Left ventricle myocardium inferior (tissue), 1 donor: ENCODE data around the gene LHFPL5. TPM values are rescaled to one million over a fixed set of nuclear protein-coding genes. Genes with fewer than 3 reads are reported as not detected.

Source experiments
- DNase-seq: peaks from one replicate; pipeline ENCODE4 v3.0.0-alpha.2; 2020
- H3K27ac ChIP-seq: fragments of 200-600 bp; replicated peaks from 2 replicates; pipeline ENCODE4 v1.8.0; 2021
- H3K27me3 ChIP-seq: fragments of 200-600 bp; 2 replicates; pipeline ENCODE4 v1.8.0; 2021; ENCODE audit warnings: low read depth
- H3K36me3 ChIP-seq: fragments of 200-600 bp; 2 replicates; pipeline ENCODE4 v1.8.0; 2021
- H3K4me1 ChIP-seq: fragments of 200-600 bp; 2 replicates; pipeline ENCODE4 v1.8.0; 2021
- H3K4me3 ChIP-seq: fragments of 200-600 bp; 2 replicates; pipeline ENCODE4 v1.8.0; 2021; ENCODE audit warnings: mild to moderate bottlenecking, moderate library complexity
- H3K9me3 ChIP-seq: fragments of 200-600 bp; replicated peaks from 2 replicates; pipeline ENCODE4 v1.8.0; 2021
- CTCF ChIP-seq: fragments of 200-600 bp; IDR thresholded peaks from 2 replicates; pipeline ENCODE4 v1.8.0; 2021; ENCODE audit warnings: antibody characterized with exemption, mild to moderate bottlenecking, borderline replicate concordance
- intact Hi-C: fragments of 100-400 bp; cut with micrococcal nuclease; formaldehyde crosslinking; loops from one replicate; pipeline ENCODE4 v1.11.0; 2022
- total RNA-seq: library from RNA; stranded (reverse); fragmentation: NEBNext Ultra II Directional; extraction: Animal tissue kit (Norgen Biotek cat#: 25700); gene quantifications from one replicate; pipeline ENCODE4 v1.2.1, GENCODE V29; 2021
- donor health status: DM: no; HTN: yes; CAD: no; lungs with severe emphysema.

Gene LHFPL5
- total RNA-seq, 1 donor from 2014 or later, result not detected

- TF ChIP-seq CTCF, result no peak
- intact Hi-C loops, result no loop called here
- H3K4me3 ChIP-seq, result no peak overlapping the region
- no peaks in the 10 kb centered on the region for H3K9me3 ChIP-seq
- peaks cover 89% of the 10 kb centered on the region for H3K27me3 ChIP-seq
- no peak overlapping the region for H3K27ac ChIP-seq
- no peak for DNase-seq
- peaks cover 8% of the 10 kb centered on the region for H3K4me1 ChIP-seq
- no peaks in the 10 kb centered on the region for H3K36me3 ChIP-seq
Measured at GRCh38 chr6:35778437-35778836, 26.7 kb upstream of the LHFPL5 start.

- DNase-seq, result no peak
- no peaks in the 10 kb centered on the region for H3K36me3 ChIP-seq
- H3K4me3 ChIP-seq, result no peak within 1 kb of the TSS
- H3K9me3 ChIP-seq, result no peaks in the 10 kb centered on the region
- no peak within 1 kb of the TSS for H3K27ac ChIP-seq
- intact Hi-C loops, result no loop called here
- peaks cover 8% of the 10 kb centered on the region for H3K4me1 ChIP-seq
- no peak for TF ChIP-seq CTCF
- H3K27me3 ChIP-seq, result peaks cover 88% of the 10 kb centered on the region
Measured at GRCh38 chr6:35780719-35781118, 24.4 kb upstream of the LHFPL5 start, which contains the start of gene CLPSL1. Gene CLPSL1, plus strand, starts transcription at chr6:35781019. Its CDS starts 92 bp downstream, at chr6:35781111.

- intact Hi-C loops, result no loop called here
- Histone ChIP-seq H3K27ac (no peak overlapping the region), H3K27me3 (peaks cover 88% of the 10 kb centered on the region), H3K36me3 (no peaks in the 10 kb centered on the region), H3K9me3 (no peaks in the 10 kb centered on the region), H3K4me3 (no peak overlapping the region), H3K4me1 (peaks cover 6% of the 10 kb centered on the region)
- no peak for TF ChIP-seq CTCF
- no peak for DNase-seq
Measured at GRCh38 chr6:35781290-35781689, 23.9 kb upstream of the LHFPL5 start.

- Histone ChIP-seq H3K4me1 (no peaks in the 10 kb centered on the region), H3K36me3 (no peaks in the 10 kb centered on the region), H3K27me3 (peaks cover 88% of the 10 kb centered on the region), H3K27ac (no peak overlapping the region), H3K4me3 (no peak overlapping the region), H3K9me3 (no peaks in the 10 kb centered on the region)
- intact Hi-C loops, result no loop called here
- no peak for DNase-seq
- no peak for TF ChIP-seq CTCF
Measured at GRCh38 chr6:35782424-35782823, 22.7 kb upstream of the LHFPL5 start.

- intact Hi-C loops, result no loop called here
- DNase-seq, result no peak
- no peak overlapping the region for H3K27ac ChIP-seq
- peaks cover 97% of the 10 kb centered on the region for H3K27me3 ChIP-seq
- H3K4me1 ChIP-seq, result no peaks in the 10 kb centered on the region
- H3K36me3 ChIP-seq, result no peaks in the 10 kb centered on the region
- H3K4me3 ChIP-seq, result no peak overlapping the region
- TF ChIP-seq CTCF, result no peak
- no peaks in the 10 kb centered on the region for H3K9me3 ChIP-seq
Measured at GRCh38 chr6:35784200-35784599, 21.0 kb upstream of the LHFPL5 start.

- DNase-seq, result no peak
- no peaks in the 10 kb centered on the region for H3K36me3 ChIP-seq
- peaks cover 99% of the 10 kb centered on the region for H3K27me3 ChIP-seq
- H3K27ac ChIP-seq, result no peak overlapping the region
- intact Hi-C loops, result no loop called here
- no peak overlapping the region for H3K4me3 ChIP-seq
- H3K9me3 ChIP-seq, result no peaks in the 10 kb centered on the region
- no peak for TF ChIP-seq CTCF
- no peaks in the 10 kb centered on the region for H3K4me1 ChIP-seq
Measured at GRCh38 chr6:35786272-35786671, 18.9 kb upstream of the LHFPL5 start.
